Kidney tubule cell (primary cell): Measurements from ENCODE around the gene TBC1D22A.
"Not testable (repeated sequence)": the region's sequence is repeated elsewhere in the genome, so short reads cannot be mapped to it uniquely, and the experiment has no call there.

Experiments used
- DNase-seq: peaks from one replicate; pipeline ENCODE4 v3.0.0-alpha.2; 2018; ENCODE audit warnings: low spot score

The TBC1D22A gene

GRCh38 chr22:47124451-47124881 lies 362.0 kb downstream of the TBC1D22A start:
- DNase-seq, result no peak

- DNase-seq, result no peak
These were observed 362.5 kb downstream of the TBC1D22A start for GRCh38 chr22:47124961-47125360.

GRCh38 chr22:47125603-47126002 lies 363.2 kb downstream of the TBC1D22A start:
- no peak for DNase-seq

GRCh38 chr22:47126344-47126811 lies 363.9 kb downstream of the TBC1D22A start:
- DNase-seq, result no peak

- no peak for DNase-seq
These were observed 365.0 kb downstream of the TBC1D22A start for GRCh38 chr22:47127441-47127871.

GRCh38 chr22:47128216-47128615 lies 365.8 kb downstream of the TBC1D22A start:
- no peak for DNase-seq

GRCh38 chr22:47128622-47129215 lies 366.3 kb downstream of the TBC1D22A start:
- no peak for DNase-seq

- DNase-seq, result peak; percentile 65
These were observed 367.6 kb downstream of the TBC1D22A start for GRCh38 chr22:47129902-47130635.

- no peak for DNase-seq
These were observed 368.6 kb downstream of the TBC1D22A start for GRCh38 chr22:47130883-47131631.

GRCh38 chr22:47131632-47132427 lies 369.4 kb downstream of the TBC1D22A start:
- DNase-seq, result no peak

GRCh38 chr22:47132428-47132825 lies 370.0 kb downstream of the TBC1D22A start:
- no peak for DNase-seq

GRCh38 chr22:47133061-47133969 lies 370.9 kb downstream of the TBC1D22A start:
- no peak for DNase-seq

GRCh38 chr22:47134222-47134621 lies 371.8 kb downstream of the TBC1D22A start:
- no peak for DNase-seq

GRCh38 chr22:47135338-47135737 lies 372.9 kb downstream of the TBC1D22A start:
- DNase-seq, result no peak

- no peak for DNase-seq
These were observed 373.6 kb downstream of the TBC1D22A start for GRCh38 chr22:47136050-47136449.

GRCh38 chr22:47136671-47137070 lies 374.2 kb downstream of the TBC1D22A start:
- no peak for DNase-seq

- peak; percentile 62 for DNase-seq
These were observed 376.8 kb downstream of the TBC1D22A start for GRCh38 chr22:47139013-47139789.

GRCh38 chr22:47139790-47140119 lies 377.3 kb downstream of the TBC1D22A start:
- no peak for DNase-seq

- DNase-seq, result not testable (repeated sequence)
These were observed 378.5 kb downstream of the TBC1D22A start for GRCh38 chr22:47140975-47141374.

GRCh38 chr22:47142427-47143046 lies 380.1 kb downstream of the TBC1D22A start:
- DNase-seq, result no peak
